Smooth muscle cell (in vitro differentiated cells): ENCODE measurements around the gene ARHGAP20. TPM values are rescaled to one million over a fixed set of nuclear protein-coding genes. Genes with fewer than 3 reads are reported as not detected.

ENCODE experiments used
- DNase-seq: peaks from one replicate; lab custom pipeline; 2025; ENCODE audit not compliant: unreplicated experiment; lab: John Stamatoyannopoulos, UW
- H2AFZ ChIP-seq: fragments of 200-600 bp; sonication (generic); 2 replicates; pipeline ENCODE4 v1.6.0; 2016; ENCODE audit warnings: antibody characterized with exemption, low read depth, mild to moderate bottlenecking
- H3F3A ChIP-seq: fragments of 200-600 bp; sonication (generic); 2 replicates; pipeline ENCODE4 v1.6.0; 2017; ENCODE audit warnings: antibody characterized with exemption, low read depth
- H3K27ac ChIP-seq: fragments of 200-600 bp; sonication (generic); 2 replicates; pipeline ENCODE4 v1.5.1; 2016; ENCODE audit warnings: low read depth, mild to moderate bottlenecking
- H3K27me3 ChIP-seq: fragments of 200-600 bp; sonication (generic); 2 replicates; pipeline ENCODE4 v1.6.1; 2016; ENCODE audit warnings: low read depth, mild to moderate bottlenecking
- H3K36me3 ChIP-seq: fragments of 200-600 bp; sonication (generic); 2 replicates; pipeline ENCODE4 v1.5.1; 2016; ENCODE audit warnings: low read depth
- H3K4me1 ChIP-seq: fragments of 200-600 bp; sonication (generic); 2 replicates; pipeline ENCODE4 v1.5.1; 2016; ENCODE audit warnings: low read depth
- H3K4me2 ChIP-seq: fragments of 200-600 bp; sonication (generic); 2 replicates; pipeline ENCODE4 v1.6.0; 2016; ENCODE audit warnings: mild to moderate bottlenecking
- H3K4me3 ChIP-seq: fragments of 200-600 bp; sonication (generic); 2 replicates; pipeline ENCODE4 v1.5.1; 2016; ENCODE audit warnings: mild to moderate bottlenecking
- H3K79me2 ChIP-seq: fragments of 200-600 bp; sonication (generic); 2 replicates; pipeline ENCODE4 v1.6.0; 2016; ENCODE audit warnings: low read depth, mild to moderate bottlenecking
- H3K9ac ChIP-seq: fragments of 200-600 bp; sonication (generic); 2 replicates; pipeline ENCODE4 v1.6.0; 2016; ENCODE audit warnings: low read depth
- H3K9me3 ChIP-seq: fragments of 200-600 bp; sonication (generic); replicated peaks from 2 replicates; pipeline ENCODE4 v1.5.1; 2016; ENCODE audit warnings: low read depth
- H4K20me1 ChIP-seq: fragments of 200-600 bp; sonication (generic); 2 replicates; pipeline ENCODE4 v1.6.0; 2016; ENCODE audit warnings: low read depth
- CTCF ChIP-seq: fragments of 200-600 bp; sonication (generic); IDR thresholded peaks from 2 replicates; pipeline ENCODE4 v1.5.1; 2017; ENCODE audit warnings: borderline replicate concordance, mild to moderate bottlenecking, antibody characterized with exemption; ENCODE audit not compliant: insufficient read depth, poor library complexity, severe bottlenecking
- WGBS: methylation state at CpG from one replicate; pipeline ENCODE4 v1.1.7; 2016; ENCODE audit warnings: low lambda C conversion rate; 5-methylcytosine and 5-hydroxymethylcytosine counted together
- polyA plus RNA-seq: library from polyadenylated mRNA; unstranded; fragments of >200 nt; fragmentation: Nextera tagmentation; extraction: Ambion mirVana; gene quantifications from 2 replicates; pipeline ENCODE4 v1.2.1, GENCODE V29; 2016
- total RNA-seq: library from RNA; depleted of rRNA; stranded (reverse); fragments of >200 nt; gene quantifications from 2 replicates; pipeline ENCODE4 v1.2.3, GENCODE V29; 2014

ARHGAP20 gene
- total and polyA plus RNA-seq, 2 experiments from 2014 or later = 0.33 to 1.6 TPM

- Histone ChIP-seq H2AFZ (no peak overlapping the region), H3K9ac (no peak overlapping the region), H3K27ac (no peak overlapping the region), H3K4me3 (no peak overlapping the region), H3F3A (no peaks in the 10 kb centered on the region), H3K36me3 (no peaks in the 10 kb centered on the region), H4K20me1 (no peaks in the 10 kb centered on the region), H3K4me2 (no peak overlapping the region), H3K9me3 (peaks cover 5% of the 10 kb centered on the region), H3K4me1 (no peaks in the 10 kb centered on the region), H3K27me3 (no peaks in the 10 kb centered on the region), H3K79me2 (no peaks in the 10 kb centered on the region)
- WGBS = 78% methylated on average over 6 of the region's 6 CpGs
- DNase-seq = no peak
- no peak for TF ChIP-seq CTCF
Measured at GRCh38 chr11:110530900-110531741, 181.1 kb downstream of the ARHGAP20 start.

- TF ChIP-seq CTCF = no peak
- peaks cover 5% of the 10 kb centered on the region for H3K9me3 ChIP-seq
- DNase-seq = no peak
- no peak overlapping the region for H3K4me3 ChIP-seq
- no peaks in the 10 kb centered on the region for H4K20me1 ChIP-seq
- no peaks in the 10 kb centered on the region for H3K79me2 ChIP-seq
- no peak overlapping the region for H3K9ac ChIP-seq
- H3K4me2 ChIP-seq = no peak overlapping the region
- H3K4me1 ChIP-seq = no peaks in the 10 kb centered on the region
- H3K27me3 ChIP-seq = no peaks in the 10 kb centered on the region
- no peak overlapping the region for H3K27ac ChIP-seq
- H2AFZ ChIP-seq = no peak overlapping the region
- H3F3A ChIP-seq = no peaks in the 10 kb centered on the region
- H3K36me3 ChIP-seq = no peaks in the 10 kb centered on the region
Measured at GRCh38 chr11:110529043-110529442, 183.2 kb downstream of the ARHGAP20 start.

- Histone ChIP-seq H3K79me2 (no peaks in the 10 kb centered on the region), H3K4me3 (no peak overlapping the region), H2AFZ (no peak overlapping the region), H3K9me3 (peaks cover 5% of the 10 kb centered on the region), H3K9ac (no peak overlapping the region), H4K20me1 (no peaks in the 10 kb centered on the region), H3F3A (no peaks in the 10 kb centered on the region), H3K4me2 (no peak overlapping the region), H3K27me3 (no peaks in the 10 kb centered on the region), H3K27ac (no peak overlapping the region), H3K36me3 (no peaks in the 10 kb centered on the region), H3K4me1 (no peaks in the 10 kb centered on the region)
- no peak for TF ChIP-seq CTCF
- 47% methylated on average over 1 of the region's 1 CpG for WGBS
- DNase-seq = no peak
Measured at GRCh38 chr11:110527146-110527545, 185.1 kb downstream of the ARHGAP20 start.
